A549 (cell line): Measurements from ENCODE around the gene TECPR2. TPM values are rescaled to one million over a fixed set of nuclear protein-coding genes. Genes with fewer than 3 reads are reported as not detected.

Source experiments
- ATAC-seq, 2 experiments: fragments of 200-7000 bp in 1 of 2; fragments of >200 bp in 1 of 2; cut with Nextera tagmentation in 1 of 2; cut with Tn5 transposase in 1 of 2; 3 replicates each; pipeline versions ENCODE4 v1.8.0 to v1.9.1; 2018 to 2020; ENCODE audit warnings: mild to moderate bottlenecking in 1 of 2, moderate library complexity in 1 of 2
- CTCF ChIA-PET: fragments of 300-600 bp; sonication (Branson Sonifier 250); formaldehyde crosslinking; extraction: SDS; loops from one replicate; lab custom pipeline; 2021; ENCODE audit warnings: antibody characterized with exemption, inconsistent platforms; lab: Yijun Ruan, JAX
- POLR2A ChIA-PET: fragments of 350-600 bp; formaldehyde crosslinking; extraction: SDS; loops from one replicate; lab custom pipeline; 2021; ENCODE audit warnings: antibody characterized with exemption, inconsistent platforms; lab: Yijun Ruan, JAX
- DNase-seq, 2 experiments: peaks; one replicate each; pipeline versions ENCODE4 v3.0.0 to v3.0.0-alpha.2; 2011 to 2016; ENCODE audit warnings: low read depth in 1 of 2, low spot score in 1 of 2
- FAIRE-seq: peaks from 2 replicates; lab custom pipeline; 2011; peaks lifted over from hg19 to GRCh38; lab: Jason Lieb, UNC
- H3K27ac ChIP-seq, 2 experiments: fragments of >200 bp; sonication (Bioruptor Twin); formaldehyde crosslinking; 3 replicates each; pipeline ENCODE4 v1.5.1; 2016 to 2017
- H3K4me1 ChIP-seq: fragments of >200 bp; sonication (Bioruptor Twin); formaldehyde crosslinking; 3 replicates; pipeline ENCODE4 v1.6.1; 2016
- H3K4me2 ChIP-seq: fragments of >200 bp; sonication (Bioruptor Twin); formaldehyde crosslinking; 3 replicates; pipeline ENCODE4 v1.6.1; 2016
- H3K4me3 ChIP-seq: fragments of >200 bp; sonication (Bioruptor Twin); formaldehyde crosslinking; 3 replicates; pipeline ENCODE4 v1.5.1; 2016
- H3K9me3 ChIP-seq: fragments of >200 bp; sonication (Bioruptor Twin); formaldehyde crosslinking; 3 replicates; pipeline ENCODE4 v1.6.1; 2016
- CHD4 ChIP-seq: fragments of 200-600 bp; sonication (generic); IDR thresholded peaks from 2 replicates; pipeline ENCODE4 v1.6.1; 2016; ENCODE audit warnings: antibody characterized with exemption, mild to moderate bottlenecking, borderline replicate concordance
- CTCF ChIP-seq: fragments of >200 bp; sonication (Bioruptor Twin); formaldehyde crosslinking; IDR thresholded peaks from 3 replicates; pipeline ENCODE4 v1.5.1; 2016
- ESRRA ChIP-seq: fragments of 150-350 bp; IDR thresholded peaks from 2 replicates; pipeline ENCODE4 v1.6.1; 2014; ENCODE audit warnings: mild to moderate bottlenecking, low read length, borderline replicate concordance
- FOSL2 ChIP-seq, 2 experiments: fragments of 450-650 bp in 1 of 2; fragments of >200 bp in 1 of 2; sonication (Bioruptor Twin) in 1 of 2; formaldehyde crosslinking; IDR thresholded peaks; 2 replicates each; pipeline versions ENCODE4 v1.5.0 to v1.6.1; 2016 to 2020; ENCODE audit warnings: mild to moderate bottlenecking in 1 of 2, moderate library complexity in 1 of 2
- HEYL ChIP-seq: fragments of 250-450 bp; sonication (Bioruptor Pico); IDR thresholded peaks from 2 replicates; pipeline ENCODE4 v1.8.0; 2021; ENCODE audit warnings: mild to moderate bottlenecking, moderate library complexity
- JUN ChIP-seq, 2 experiments: fragments of >200 bp; sonication (Bioruptor Twin); formaldehyde crosslinking; IDR thresholded peaks; 2 replicates in 1 of 2; 3 replicates in 1 of 2; pipeline ENCODE4 v1.6.1; 2016 to 2017
- KDM5A ChIP-seq: fragments of 200-600 bp; sonication (generic); IDR thresholded peaks from 2 replicates; pipeline ENCODE4 v1.6.1; 2016; ENCODE audit warnings: antibody characterized with exemption, mild to moderate bottlenecking
- MAX ChIP-seq: IDR thresholded peaks from 2 replicates; pipeline ENCODE4 v1.6.1; 2012
- PBX3 ChIP-seq: IDR thresholded peaks from 2 replicates; pipeline ENCODE4 v1.6.1; 2012
- PHF8 ChIP-seq: fragments of 200-600 bp; sonication (generic); IDR thresholded peaks from 2 replicates; pipeline ENCODE4 v1.6.1; 2016; ENCODE audit warnings: low read depth, mild to moderate bottlenecking, antibody characterized with exemption, moderate library complexity, borderline replicate concordance
- POLR2AphosphoS2 ChIP-seq: conservative IDR thresholded peaks from 2 replicates; pipeline ENCODE4 v1.6.1; 2012; ENCODE audit warnings: low read length, improper control_type of control experiment, inconsistent platforms
- RAD21 ChIP-seq, 2 experiments: fragments of >200 bp in 1 of 2; sonication (Bioruptor Twin) in 1 of 2; formaldehyde crosslinking in 1 of 2; IDR thresholded peaks in 1 of 2; conservative IDR thresholded peaks in 1 of 2; 2 replicates in 1 of 2; 3 replicates in 1 of 2; pipeline ENCODE4 v1.6.1; 2012 to 2018; ENCODE audit warnings: inconsistent platforms in 1 of 2
- SMC3 ChIP-seq: fragments of >200 bp; sonication (Bioruptor Twin); formaldehyde crosslinking; IDR thresholded peaks from 3 replicates; pipeline ENCODE4 v1.6.1; 2018; ENCODE audit warnings: inconsistent platforms
- ZC3H11A ChIP-seq: fragments of 450-650 bp; IDR thresholded peaks from 2 replicates; pipeline ENCODE4 v1.6.1; 2014; ENCODE audit warnings: antibody characterized with exemption, mild to moderate bottlenecking
- ZFP36 ChIP-seq: fragments of 450-650 bp; IDR thresholded peaks from 2 replicates; pipeline ENCODE4 v1.6.1; 2014; ENCODE audit warnings: borderline replicate concordance; ENCODE audit not compliant: partially characterized antibody
- ZNF302 ChIP-seq: fragments of 250-450 bp; sonication (Bioruptor Pico); IDR thresholded peaks from 2 replicates; pipeline ENCODE4 v1.9.0; 2021; ENCODE audit warnings: inconsistent platforms, mild to moderate bottlenecking, moderate library complexity
- WGBS: methylation state at CpG from one replicate; pipeline ENCODE4 v1.1.6; 2017; ENCODE audit errors: missing lambda C conversion rate; 5-methylcytosine and 5-hydroxymethylcytosine counted together
- polyA plus RNA-seq, 4 experiments: library from polyadenylated mRNA; depleted of rRNA in 3 of 4; stranded (reverse); fragments of >200 nt; fragmentation: RNase III in 1 of 4; extraction: RNeasy Plus Mini Kit Qiagen cat#74134 plus additional on column Dnase treatment in 1 of 4; gene quantifications; 2 replicates in 3 of 4; 3 replicates in 1 of 4; pipeline ENCODE4 v1.2.3, GENCODE V29; 2011 to 2017

Gene TECPR2
- polyA plus RNA-seq, 2 of the 4 experiments (the other 2 are of a cell fraction): 5.9 to 7.6 TPM

GRCh38 chr14:102516531-102517391, 154.0 kb downstream of the TECPR2 start:
- CTCF ChIA-PET: interaction anchor here (0.6 to 6.8 kb wide), 21 partner anchors 8 to 603 kb away, joined by 3 to 154 read pairs (median 4); no protein-coding TSS in a partner anchor
- H3K27ac ChIP-seq: peak overlapping the region; percentile 91 to 97
- POLR2A ChIA-PET: interaction anchor here (0.5 to 0.7 kb wide), 3 partner anchors 60 to 173 kb away, joined by 3 to 9 read pairs (median 4); no protein-coding TSS in a partner anchor

GRCh38 chr14:102517392-102518062, 154.8 kb downstream of the TECPR2 start:
- no peak for FAIRE-seq
- Histone ChIP-seq H3K4me1 (no peaks in the 10 kb centered on the region), H3K27ac (peak overlapping the region; percentile 91 to 97), H3K9me3 (no peaks in the 10 kb centered on the region), H3K4me3 (peak overlapping the region; percentile 95), H3K4me2 (peak overlapping the region; percentile 99)
- 78% methylated on average over 10 of the region's 37 CpGs for WGBS
- no peak for DNase-seq
- POLR2A ChIA-PET: no interaction called here
- CTCF ChIA-PET: interaction anchor here (0.9 to 6.8 kb wide), 10 partner anchors 11 to 177 kb away, joined by 3 to 154 read pairs (median 3); no protein-coding TSS in a partner anchor
- peak; percentile 5 to 11; a peak in 1 of 6 replicates for ATAC-seq
- TF ChIP-seq PBX3 (no peak), KDM5A (no peak), HEYL (no peak), ZC3H11A (no peak), PHF8 (peak; percentile 16; the same call in 1 of the 2 replicates)

More at GRCh38 chr14:102516531-102517391, 154.0 kb downstream of the TECPR2 start:
- Histone ChIP-seq H3K4me3 (peak overlapping the region; percentile 95), H3K4me1 (no peaks in the 10 kb centered on the region), H3K9me3 (no peaks in the 10 kb centered on the region), H3K4me2 (peak overlapping the region; percentile 99)
- peak; percentile 83 to 86 for ATAC-seq
- FAIRE-seq: no peak
- DNase-seq: peak; percentile 58 to 67
- TF ChIP-seq CTCF (peak; percentile 99), MAX (peak; percentile 70), CHD4 (no peak), POLR2AphosphoS2 (no peak), ZFP36 (no peak), ZNF302 (CRISPR knock-in tag) (no peak), JUN (IDR thresholded peaks at IDR 0.05) (peak in 1 of 2 experiments; percentile 33; a peak in 1 of 5 replicates), RAD21 (conservative IDR thresholded peaks at IDR 0.05 in 1 of 2, IDR thresholded peaks at IDR 0.05 in 1 of 2) (peak; percentile 62 to 95), ESRRA (no peak), PHF8 (peak; percentile 28; the same call in 1 of the 2 replicates), SMC3 (peak; percentile 92), FOSL2 (IDR thresholded peaks at IDR 0.05) (no peak), FOSL2 (CRISPR knock-in tag; IDR thresholded peaks at IDR 0.05) (no peak)
- 2% methylated on average over 27 of the region's 95 CpGs for WGBS
